Tibial artery (tissue), 4 donors: ENCODE measurements around the gene SLC25A20.

Source experiments
- DNase-seq, 2 donors: peaks; one replicate each; pipeline ENCODE4 v3.0.0-alpha.2; 2019
- H3K27ac ChIP-seq, 2 donors: fragments of 200-600 bp; sonication (generic) in 1 of 2; 1 replicate in 1 of 2; 2 replicates in 1 of 2; pipeline ENCODE4 v1.5.1; 2018 to 2019; ENCODE audit warnings: mild to moderate bottlenecking in 1 of 2
- H3K27me3 ChIP-seq, 2 donors: fragments of 200-600 bp; sonication (generic) in 1 of 2; one replicate each; pipeline versions ENCODE4 v1.5.1 to v1.6.0; 2016 to 2019
- H3K36me3 ChIP-seq, 3 donors: fragments of 200-600 bp; sonication (generic) in 2 of 3; one replicate each; pipeline ENCODE4 v1.5.1; 2016 to 2019; ENCODE audit warnings: mild to moderate bottlenecking in 2 of 3
- H3K4me1 ChIP-seq, 4 donors: fragments of 200-600 bp; sonication (generic) in 2 of 4; 1 replicate in 3 of 4; 2 replicates in 1 of 4; pipeline ENCODE4 v1.5.1; 2016 to 2019
- H3K4me3 ChIP-seq, 2 donors: fragments of 200-600 bp; sonication (generic) in 1 of 2; 1 replicate in 1 of 2; 2 replicates in 1 of 2; pipeline ENCODE4 v1.5.1; 2018 to 2019; ENCODE audit warnings: mild to moderate bottlenecking in 2 of 2
- H3K9me3 ChIP-seq, 3 donors: fragments of 200-600 bp; sonication (generic) in 1 of 3; one replicate each; pipeline ENCODE4 v1.5.1; 2016 to 2019
- CTCF ChIP-seq, 2 experiments: fragments of 200-600 bp in 1 of 2; fragments of 450-650 bp in 1 of 2; IDR thresholded peaks; one replicate each; pipeline ENCODE4 v1.5.1; 2017 to 2019; ENCODE audit warnings: antibody characterized with exemption in 2 of 2, mild to moderate bottlenecking in 1 of 2, moderate library complexity in 1 of 2
- intact Hi-C: fragments of 100-400 bp; cut with DNase I; formaldehyde crosslinking; loops from one replicate; pipeline ENCODE4 v1.15.0; 2023; ENCODE audit warnings: low total_unique reads

SLC25A20 gene

GRCh38 chr3:48858709-48859108 lies 40.0 kb downstream of the SLC25A20 start:
- no peaks in the 10 kb centered on the region for H3K9me3 ChIP-seq
- H3K4me3 ChIP-seq, result no peak overlapping the region
- H3K27me3 ChIP-seq, result no peaks in the 10 kb centered on the region
- H3K4me1 ChIP-seq, result no peaks in the 10 kb centered on the region
- intact Hi-C loops, result no loop called here
- TF ChIP-seq CTCF (IDR thresholded peaks at IDR 0.05), result no peak
- H3K36me3 ChIP-seq, result peaks cover 15 to 57% (median 54%) of the 10 kb centered on the region in 3 donors
- no peak for DNase-seq
- H3K27ac ChIP-seq, result no peak overlapping the region

GRCh38 chr3:48857641-48858040 lies 41.0 kb downstream of the SLC25A20 start:
- intact Hi-C loops, result no loop called here
- peaks cover 15 to 54% (median 54%) of the 10 kb centered on the region in 3 donors for H3K36me3 ChIP-seq
- H3K9me3 ChIP-seq, result no peaks in the 10 kb centered on the region
- H3K27ac ChIP-seq, result no peak overlapping the region
- no peaks in the 10 kb centered on the region for H3K4me1 ChIP-seq
- no peak for DNase-seq
- TF ChIP-seq CTCF (IDR thresholded peaks at IDR 0.05), result no peak
- H3K4me3 ChIP-seq, result no peak overlapping the region
- H3K27me3 ChIP-seq, result no peaks in the 10 kb centered on the region

- H3K4me3 ChIP-seq, result no peak overlapping the region
- no peak overlapping the region for H3K27ac ChIP-seq
- H3K36me3 ChIP-seq, result peaks cover 15 to 45% (median 42%) of the 10 kb centered on the region in 3 donors
- no peaks in the 10 kb centered on the region for H3K27me3 ChIP-seq
- no peak for TF ChIP-seq CTCF (IDR thresholded peaks at IDR 0.05)
- H3K4me1 ChIP-seq, result no peaks in the 10 kb centered on the region
- peak in 1 of 2 donors; percentile 5 for DNase-seq
- H3K9me3 ChIP-seq, result no peaks in the 10 kb centered on the region
- intact Hi-C loops, result no loop called here
These were observed 42.2 kb downstream of the SLC25A20 start for GRCh38 chr3:48856469-48856868.

- H3K4me3 ChIP-seq, result no peak overlapping the region
- peaks cover 10 to 39% (median 36%) of the 10 kb centered on the region in 3 donors for H3K36me3 ChIP-seq
- no peaks in the 10 kb centered on the region for H3K27me3 ChIP-seq
- TF ChIP-seq CTCF (IDR thresholded peaks at IDR 0.05), result no peak
- no peaks in the 10 kb centered on the region for H3K4me1 ChIP-seq
- H3K9me3 ChIP-seq, result no peaks in the 10 kb centered on the region
- intact Hi-C loops, result no loop called here
- H3K27ac ChIP-seq, result no peak overlapping the region
- peak in 1 of 2 donors; percentile 31 for DNase-seq
These were observed 42.8 kb downstream of the SLC25A20 start for GRCh38 chr3:48855681-48856447.

GRCh38 chr3:48852151-48852550 lies 46.5 kb downstream of the SLC25A20 start:
- Histone ChIP-seq H3K4me3 (no peak overlapping the region), H3K36me3 (peaks cover 0 to 18% (median 11%) of the 10 kb centered on the region in 3 donors), H3K4me1 (peaks cover 0 to 10% (median 4%) of the 10 kb centered on the region in 4 donors), H3K27me3 (no peaks in the 10 kb centered on the region), H3K27ac (no peak overlapping the region), H3K9me3 (no peaks in the 10 kb centered on the region)
- intact Hi-C loops, result no loop called here
- no peak for TF ChIP-seq CTCF (IDR thresholded peaks at IDR 0.05)
- no peak for DNase-seq
